Ecto neural progenitor cell (in vitro differentiated cells): Measurements from ENCODE around the gene CNIH3.

Source experiments
- DNase-seq: peaks from one replicate; pipeline ENCODE4 v3.0.0-alpha.2; 2018; ENCODE audit warnings: low spot score

CNIH3 gene

GRCh38 chr1:224745394-224745793 is 129.3 kb downstream of the CNIH3 start:
- DNase-seq, result no peak

GRCh38 chr1:224745924-224746323 is 129.8 kb downstream of the CNIH3 start:
- no peak for DNase-seq

DNA sequence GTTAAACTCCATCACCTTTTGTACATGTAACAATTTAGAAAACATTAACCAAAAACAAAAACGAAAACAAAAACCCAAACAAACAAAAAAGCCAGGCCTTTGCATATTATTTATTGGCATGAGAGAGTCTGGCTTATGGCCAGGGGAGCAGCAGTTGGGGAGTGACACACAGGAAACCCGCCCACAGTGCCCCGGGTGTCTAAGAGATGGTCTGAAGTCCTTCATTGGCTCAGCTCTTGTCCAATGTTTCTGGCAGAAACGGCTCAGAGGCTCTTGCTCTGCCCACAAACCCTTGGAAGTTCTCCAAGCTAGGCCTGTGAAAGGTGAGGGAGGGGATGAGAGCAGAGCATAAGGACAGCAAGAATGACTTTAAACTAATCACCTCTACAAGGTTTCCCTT is 131.5 kb downstream of the CNIH3 start:
- DNase-seq, result no peak

GRCh38 chr1:224749916-224750315 is 133.8 kb downstream of the CNIH3 start:
- no peak for DNase-seq

DNA sequence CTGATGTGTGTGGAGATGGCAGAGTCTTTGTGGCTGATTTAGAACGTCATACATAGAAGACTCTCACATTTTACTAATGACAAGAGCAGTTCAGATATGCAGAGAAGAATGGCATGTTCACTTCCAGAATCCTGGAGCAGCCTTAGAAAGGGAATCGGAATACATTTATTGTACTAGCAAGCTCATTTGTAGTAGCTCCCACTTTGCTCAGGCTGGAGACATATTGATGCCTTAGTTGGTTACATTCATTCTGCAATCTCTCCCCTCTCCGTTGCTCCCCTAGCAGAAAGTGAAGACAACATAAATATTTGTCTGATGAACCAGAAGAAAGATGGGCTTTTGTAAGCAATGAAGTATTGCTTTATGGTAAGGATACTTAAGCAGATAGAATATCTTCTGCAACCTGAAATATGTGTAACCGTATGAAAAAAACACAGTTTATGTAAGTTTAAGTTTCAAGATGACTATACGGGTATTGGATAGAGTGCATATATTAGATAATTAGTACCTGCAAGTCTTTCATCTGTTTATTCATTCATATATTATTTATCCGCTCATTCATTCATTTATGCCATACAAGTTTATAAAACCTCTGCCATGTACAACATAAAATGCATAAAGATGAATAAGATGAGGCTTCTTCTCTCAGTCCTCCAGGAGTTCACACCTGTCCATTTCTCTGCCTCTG is 135.7 kb downstream of the CNIH3 start:
- DNase-seq, result no peak

GRCh38 chr1:224753491-224753890 is 137.4 kb downstream of the CNIH3 start:
- peak; percentile 13 for DNase-seq

GRCh38 chr1:224755586-224755985 is 139.5 kb downstream of the CNIH3 start:
- DNase-seq, result no peak

DNA sequence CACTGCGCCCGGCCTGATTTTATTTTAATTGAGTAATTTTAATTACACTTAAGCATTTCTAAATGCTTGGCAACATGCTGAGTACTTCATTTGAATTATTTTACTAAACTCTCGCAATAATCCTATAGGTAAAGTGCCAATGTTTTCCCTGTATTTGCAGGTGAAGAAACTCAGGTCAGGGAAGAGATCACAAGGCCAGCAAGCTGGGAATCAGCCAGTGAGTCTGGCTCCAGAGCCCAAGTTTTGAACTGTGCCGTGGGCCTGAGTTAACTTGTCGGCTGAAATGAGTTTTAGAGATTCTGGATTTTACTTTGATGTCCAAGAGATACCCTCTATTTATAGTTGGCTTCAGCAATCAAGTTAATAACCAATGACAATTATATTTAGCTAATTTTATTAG is 141.4 kb downstream of the CNIH3 start:
- peak; percentile 18 for DNase-seq

DNA sequence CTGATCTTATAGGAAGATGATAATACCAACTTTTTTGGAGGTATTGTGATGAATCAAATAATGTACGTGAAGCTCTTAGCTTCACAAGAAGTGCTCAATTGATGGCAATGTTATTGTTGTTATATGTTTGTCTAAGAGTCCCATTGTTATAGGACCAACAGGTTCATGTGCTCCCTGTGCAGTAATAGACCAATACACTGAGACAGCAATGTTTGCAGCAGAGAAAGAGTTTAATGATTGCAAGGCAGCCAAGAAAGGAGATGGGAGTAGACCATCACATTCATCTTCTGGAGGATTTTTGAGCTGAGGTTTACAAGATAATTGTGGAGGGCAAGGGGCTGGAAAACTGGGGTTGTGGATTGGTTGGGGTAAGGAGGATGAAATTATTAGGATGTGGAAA is 143.0 kb downstream of the CNIH3 start:
- no peak for DNase-seq

DNA sequence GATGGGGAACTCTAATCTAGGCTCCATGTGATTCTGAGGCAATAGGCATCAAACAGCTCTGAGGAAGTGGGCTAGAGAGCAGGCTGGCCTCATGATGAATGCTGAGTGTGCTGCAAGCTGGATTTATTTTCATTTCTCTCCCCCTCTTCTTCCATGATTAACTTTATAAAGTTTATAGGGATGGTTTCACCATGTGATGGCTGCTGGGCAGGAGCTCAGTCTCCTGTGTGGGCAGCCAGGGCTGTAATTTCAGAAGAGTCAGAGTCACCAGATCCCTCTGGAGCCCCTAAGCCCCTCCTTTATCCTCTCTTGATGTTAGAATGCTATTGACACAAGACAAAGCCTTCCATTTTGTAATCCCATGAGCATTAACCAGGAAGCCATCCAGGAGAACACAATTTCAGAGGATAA is 143.6 kb downstream of the CNIH3 start:
- peak; percentile 38 for DNase-seq

DNA sequence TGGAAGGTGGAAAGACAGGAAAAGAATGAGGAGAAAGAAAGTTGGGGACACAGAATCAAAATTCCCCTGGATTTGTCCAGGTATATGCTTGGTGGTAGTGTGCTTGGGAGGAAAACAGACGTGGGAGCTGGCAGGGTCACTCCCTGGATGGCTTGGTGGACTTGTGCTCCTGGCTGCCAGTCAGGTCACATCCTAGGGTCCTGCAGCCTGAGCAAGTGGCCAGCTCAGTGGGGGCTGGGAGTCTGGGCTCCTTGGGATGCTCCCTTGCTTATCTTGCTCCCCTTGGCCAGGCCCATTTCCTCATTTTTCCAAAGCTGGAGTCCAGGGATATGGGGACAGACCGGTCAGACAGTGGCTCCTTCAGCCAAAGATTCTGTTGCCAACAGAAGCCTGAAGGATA is 144.0 kb downstream of the CNIH3 start:
- DNase-seq, result peak; percentile 30

- peak; percentile 20 for DNase-seq
Measured at GRCh38 chr1:224761245-224761644, 145.1 kb downstream of the CNIH3 start.

DNA sequence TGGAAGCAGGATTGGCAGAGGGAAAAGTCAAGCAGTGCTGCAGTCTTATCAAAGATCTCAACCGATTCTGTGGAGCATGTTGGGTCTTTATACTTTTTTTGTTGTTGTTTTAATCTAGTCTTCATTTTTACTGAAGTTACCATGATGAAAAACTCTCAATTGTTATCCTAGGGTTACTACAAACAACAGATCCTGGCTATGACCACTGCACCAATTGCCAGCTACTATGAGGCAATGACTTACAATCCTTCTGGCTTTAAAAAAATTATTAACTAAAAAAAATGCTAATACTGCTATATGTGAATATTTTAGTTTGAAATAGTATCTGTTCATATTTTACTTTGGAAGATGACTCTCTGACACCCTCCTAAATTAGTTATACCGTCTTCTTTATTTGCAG is 145.9 kb downstream of the CNIH3 start:
- no peak for DNase-seq

GRCh38 chr1:224762701-224763100 is 146.6 kb downstream of the CNIH3 start:
- DNase-seq, result no peak

- DNase-seq, result no peak
Measured at GRCh38 chr1:224763126-224763775, 147.1 kb downstream of the CNIH3 start.

- DNase-seq, result peak; percentile 19
Measured at GRCh38 chr1:224766266-224766665, 150.1 kb downstream of the CNIH3 start.

DNA sequence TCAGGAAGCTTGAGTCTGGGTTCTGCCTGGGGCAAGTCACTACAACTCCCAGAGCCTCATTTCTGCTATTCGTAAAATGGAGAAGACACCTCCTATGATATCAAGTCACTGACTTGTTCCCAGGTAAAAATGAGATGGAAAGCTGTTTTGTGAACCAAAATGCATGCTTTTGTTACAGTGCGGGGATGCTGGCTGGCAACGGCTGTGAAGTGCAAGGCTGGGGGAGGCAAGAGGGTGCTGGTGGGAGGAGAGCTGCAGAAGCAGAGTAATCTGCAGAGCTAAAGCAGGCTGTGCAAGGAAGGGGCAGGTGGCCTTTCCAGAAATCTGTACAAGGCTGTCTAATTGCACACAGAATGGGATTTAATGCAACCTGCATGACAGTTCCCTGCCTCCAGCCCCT is 150.9 kb downstream of the CNIH3 start:
- DNase-seq, result no peak

DNA sequence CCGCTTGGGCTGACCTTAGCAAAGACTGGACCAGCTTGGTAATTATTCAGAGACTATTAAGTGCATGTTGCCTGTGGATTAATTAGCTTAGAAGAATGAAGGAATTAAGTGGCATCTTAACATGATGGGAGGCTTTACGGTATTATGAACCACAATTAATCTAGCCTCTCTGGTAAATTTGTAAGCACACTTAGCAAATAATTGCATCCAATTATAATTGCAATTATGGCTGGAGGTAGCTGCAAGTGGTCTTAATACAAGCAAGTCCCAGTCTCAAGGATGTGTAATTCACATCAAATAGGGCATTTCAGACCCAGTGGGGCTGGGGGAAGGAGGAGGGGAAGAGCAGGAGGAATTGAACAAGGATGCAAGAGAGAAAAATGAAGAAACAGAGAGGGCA is 151.6 kb downstream of the CNIH3 start:
- DNase-seq, result no peak

GRCh38 chr1:224768971-224769370 is 152.9 kb downstream of the CNIH3 start:
- no peak for DNase-seq

GRCh38 chr1:224769452-224770335 is 153.6 kb downstream of the CNIH3 start:
- no peak for DNase-seq

GRCh38 chr1:224770336-224770693 is 154.2 kb downstream of the CNIH3 start:
- DNase-seq, result no peak

GRCh38 chr1:224773646-224774045 is 157.5 kb downstream of the CNIH3 start:
- DNase-seq, result no peak

DNA sequence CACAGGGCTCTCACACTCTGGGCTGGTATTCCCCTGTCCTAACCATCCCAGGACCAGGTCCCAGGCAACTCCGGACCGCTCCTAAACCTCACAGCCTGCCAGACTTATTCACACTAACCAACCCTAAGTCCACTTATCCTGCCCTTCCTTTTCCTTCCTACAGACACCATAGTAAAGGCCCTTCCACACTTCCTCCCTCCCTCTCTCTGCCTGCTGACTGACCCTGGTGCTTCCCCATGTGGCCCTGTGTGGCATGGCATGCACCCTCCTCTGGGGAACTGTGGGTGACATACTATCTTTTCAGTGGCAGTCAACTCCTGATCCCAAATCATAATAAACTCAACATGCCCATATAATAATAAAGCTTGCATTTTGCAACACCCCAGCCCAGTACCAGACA is 158.3 kb downstream of the CNIH3 start:
- no peak for DNase-seq
